ENCODE data around the gene TBC1D17.

GRCh38 chr19:49875857-49876421 lies 1.6 kb upstream of the TBC1D17 start:
- TF ChIP-seq CTCF (IDR thresholded peaks at IDR 0.05; ENCODE audit: insufficient read depth, low read length, poor library complexity, severe bottlenecking) (no peak), EZH2phosphoT487 (conservative IDR thresholded peaks at IDR 0.05; ENCODE audit: low read length) (no peak)

Measured in SU-DHL-6 (cell line).